Measurements from ENCODE around the gene JCAD. TPM values are rescaled to one million over a fixed set of nuclear protein-coding genes. Genes with fewer than 3 reads are reported as not detected.
A peak's percentile ranks its signal among the peaks of the same experiment; 100 is the strongest.

Gene JCAD
- total and polyA plus RNA-seq, 2 donors (not counting 1 experiment from before 2014, with no cell fraction given) = 3.3 to 27.1 TPM

GRCh38 chr10:30013757-30014156, 45.6 kb downstream of the JCAD start:
- no peaks in the 10 kb centered on the region for H4K20me1 ChIP-seq (ENCODE audit: control insufficient read depth, extremely low read depth, insufficient read depth, low read length)
- peaks cover 7% of the 10 kb centered on the region for H3K4me1 ChIP-seq (ENCODE audit: control insufficient read depth, extremely low read depth, insufficient read depth, low read length)
- no peak overlapping the region for H3K4me3 ChIP-seq (replicated peaks in 1 of 4; ENCODE audit: control extremely low read depth in 1 of 4, insufficient read depth in 1 of 4, low read depth in 3 of 4, low read length in 4 of 4)
- H3K79me2 ChIP-seq (ENCODE audit: control insufficient read depth, insufficient read depth, low read length) = no peaks in the 10 kb centered on the region
- H3K9ac ChIP-seq (ENCODE audit: insufficient read depth, low read length) = no peak overlapping the region
- H3K36me3 ChIP-seq (ENCODE audit: control insufficient read depth, insufficient read depth, low read length) = no peaks in the 10 kb centered on the region
- H2AFZ ChIP-seq (ENCODE audit: low read length) = no peak overlapping the region
- H3K9me3 ChIP-seq (ENCODE audit: control insufficient read depth, insufficient read depth, low read depth, low read length) = no peaks in the 10 kb centered on the region
- TF ChIP-seq CTCF (conservative IDR thresholded peaks at IDR 0.05 in 1 of 2, IDR thresholded peaks at IDR 0.05 in 1 of 2; ENCODE audit: low read depth in 1 of 2, low read length in 2 of 2) (no peak), EZH2 (IDR thresholded peaks at IDR 0.05; ENCODE audit: low read length, missing control alignments) (no peak)
- H3K4me2 ChIP-seq (ENCODE audit: extremely low read depth, insufficient read depth, low read length) = no peak overlapping the region
- no peaks in the 10 kb centered on the region for H3K27me3 ChIP-seq (ENCODE audit: control insufficient read depth, insufficient read depth, low read length)
- no peak overlapping the region for H3K27ac ChIP-seq (ENCODE audit: insufficient read depth, low read length)
- DNase-seq (ENCODE audit: low read depth in 2 of 2) = peak in 1 of 2 donors; percentile 58

DNA sequence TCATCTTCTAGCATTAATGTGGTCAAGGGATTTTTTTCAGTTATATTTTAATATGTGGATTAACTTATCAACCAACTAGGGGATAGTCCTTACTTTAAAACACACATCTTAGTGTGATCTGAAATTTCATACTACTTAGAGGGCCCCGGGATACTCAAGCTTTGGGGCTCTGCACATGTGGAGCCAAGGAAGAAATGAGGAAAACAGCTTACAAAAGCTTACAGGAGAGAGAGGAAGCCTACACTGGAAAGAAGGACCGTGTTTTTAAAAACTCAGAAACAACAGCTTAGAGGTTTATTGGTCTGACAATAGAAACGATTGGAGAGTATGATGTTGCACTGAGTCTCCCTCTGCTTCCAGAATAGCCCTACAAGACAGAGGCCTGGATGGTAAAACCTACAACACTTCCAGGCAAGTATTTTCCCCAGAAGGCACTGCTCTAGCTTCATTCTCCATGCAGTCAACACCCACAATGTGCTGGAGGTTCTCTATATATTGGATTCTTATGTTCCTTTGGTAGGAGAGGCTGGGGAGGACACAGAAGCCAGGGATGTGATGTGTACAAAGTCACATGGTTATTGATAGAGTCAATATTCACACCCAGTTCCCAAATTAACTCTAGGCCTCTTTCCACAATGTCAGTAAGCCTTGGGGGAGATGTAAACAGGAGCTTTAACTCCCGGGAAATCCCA, 47.3 kb downstream of the JCAD start:
- H2AFZ ChIP-seq (ENCODE audit: low read length) = no peak overlapping the region
- H3K4me2 ChIP-seq (ENCODE audit: extremely low read depth, insufficient read depth, low read length) = no peak overlapping the region
- no peaks in the 10 kb centered on the region for H3K79me2 ChIP-seq (ENCODE audit: control insufficient read depth, insufficient read depth, low read length)
- H3K9ac ChIP-seq (ENCODE audit: insufficient read depth, low read length) = no peak overlapping the region
- H3K36me3 ChIP-seq (ENCODE audit: control insufficient read depth, insufficient read depth, low read length) = no peaks in the 10 kb centered on the region
- no peak for TF ChIP-seq EZH2 (IDR thresholded peaks at IDR 0.05; ENCODE audit: low read length, missing control alignments)
- TF ChIP-seq CTCF (conservative IDR thresholded peaks at IDR 0.05 in 1 of 2, IDR thresholded peaks at IDR 0.05 in 1 of 2; ENCODE audit: low read depth in 1 of 2, low read length in 2 of 2) = no peak
- H3K4me3 ChIP-seq (replicated peaks in 1 of 4; ENCODE audit: control extremely low read depth in 1 of 4, insufficient read depth in 1 of 4, low read depth in 3 of 4, low read length in 4 of 4) = no peak overlapping the region
- no peaks in the 10 kb centered on the region for H3K9me3 ChIP-seq (ENCODE audit: control insufficient read depth, insufficient read depth, low read depth, low read length)
- no peak for DNase-seq (ENCODE audit: low read depth in 2 of 2)
- H3K27me3 ChIP-seq (ENCODE audit: control insufficient read depth, insufficient read depth, low read length) = peaks cover 2% of the 10 kb centered on the region
- no peak overlapping the region for H3K27ac ChIP-seq (ENCODE audit: insufficient read depth, low read length)
- H4K20me1 ChIP-seq (ENCODE audit: control insufficient read depth, extremely low read depth, insufficient read depth, low read length) = no peaks in the 10 kb centered on the region
- H3K4me1 ChIP-seq (ENCODE audit: control insufficient read depth, extremely low read depth, insufficient read depth, low read length) = peaks cover 7% of the 10 kb centered on the region

- Histone ChIP-seq H3K4me2 (ENCODE audit: extremely low read depth, insufficient read depth, low read length) (no peak overlapping the region), H3K79me2 (ENCODE audit: control insufficient read depth, insufficient read depth, low read length) (no peaks in the 10 kb centered on the region), H3K4me3 (replicated peaks in 1 of 4; ENCODE audit: control extremely low read depth in 1 of 4, insufficient read depth in 1 of 4, low read depth in 3 of 4, low read length in 4 of 4) (no peak overlapping the region), H4K20me1 (ENCODE audit: control insufficient read depth, extremely low read depth, insufficient read depth, low read length) (no peaks in the 10 kb centered on the region), H2AFZ (ENCODE audit: low read length) (no peak overlapping the region), H3K36me3 (ENCODE audit: control insufficient read depth, insufficient read depth, low read length) (no peaks in the 10 kb centered on the region), H3K4me1 (ENCODE audit: control insufficient read depth, extremely low read depth, insufficient read depth, low read length) (peaks cover 7% of the 10 kb centered on the region), H3K27me3 (ENCODE audit: control insufficient read depth, insufficient read depth, low read length) (peaks cover 2% of the 10 kb centered on the region), H3K27ac (ENCODE audit: insufficient read depth, low read length) (no peak overlapping the region), H3K9me3 (ENCODE audit: control insufficient read depth, insufficient read depth, low read depth, low read length) (no peaks in the 10 kb centered on the region), H3K9ac (ENCODE audit: insufficient read depth, low read length) (no peak overlapping the region)
- no peak for TF ChIP-seq EZH2 (IDR thresholded peaks at IDR 0.05; ENCODE audit: low read length, missing control alignments)
- peak in 1 of 2 donors; percentile 3 for TF ChIP-seq CTCF (conservative IDR thresholded peaks at IDR 0.05 in 1 of 2, IDR thresholded peaks at IDR 0.05 in 1 of 2; ENCODE audit: low read depth in 1 of 2, low read length in 2 of 2)
- peak in 1 of 2 donors; percentile 57 for DNase-seq (ENCODE audit: low read depth in 2 of 2)
Observed at GRCh38 chr10:30011396-30011795, 48.0 kb downstream of the JCAD start.
